ENCODE results near the gene ZNF737. TPM values are rescaled to one million over a fixed set of nuclear protein-coding genes. Genes with fewer than 3 reads are reported as not detected.

ZNF737 gene
- total and polyA plus RNA-seq, 2 of the 13 experiments (the other 11 are each of a cell fraction or from before 2014, with no cell fraction given), result 2.0 to 5.0 TPM

DNA sequence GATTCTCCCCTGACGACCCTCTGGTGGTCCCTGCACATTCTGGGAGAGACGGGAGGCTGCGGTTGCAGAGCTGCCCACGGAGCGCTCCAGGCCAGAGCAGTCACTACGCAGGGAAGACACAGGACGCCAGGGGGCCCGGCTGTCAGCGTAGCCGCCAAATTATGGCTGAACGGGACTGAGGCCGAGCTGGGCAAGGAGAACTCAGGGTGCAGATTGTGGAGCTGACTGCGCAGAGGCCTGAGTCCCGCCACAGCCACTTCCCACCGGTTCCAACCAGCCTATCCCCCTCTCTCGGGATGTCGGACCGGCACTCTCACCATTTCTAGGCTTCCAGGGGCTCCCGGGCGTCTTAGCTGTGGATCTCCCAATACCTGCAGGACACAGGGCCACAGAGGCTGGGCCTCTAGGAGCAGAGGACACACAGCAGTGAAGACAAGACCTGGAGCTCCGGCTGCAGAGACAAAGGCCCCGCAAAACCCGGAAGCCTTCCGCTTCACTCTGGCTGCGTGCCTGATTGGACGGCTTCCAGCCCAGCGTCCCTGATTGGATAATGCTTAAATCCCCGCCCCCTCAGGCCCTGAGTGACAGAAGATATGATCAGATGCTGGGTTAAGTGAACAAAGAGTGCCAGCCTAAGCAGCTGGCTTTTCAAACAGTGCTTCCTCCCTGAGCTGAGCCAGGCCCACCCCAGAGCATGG, at the start of gene ZNF737 (continued):
- TF ChIP-seq CHCHD3 (CRISPR knock-in tag; IDR thresholded peaks at IDR 0.05) (no peak), HNRNPL (IDR thresholded peaks at IDR 0.05; ENCODE audit: low read depth, low read length) (no peak), CBX1 (IDR thresholded peaks at IDR 0.05; ENCODE audit: low read depth) (no peak), TRAFD1 (CRISPR knock-in tag; IDR thresholded peaks at IDR 0.05; ENCODE audit: borderline replicate concordance) (no peak), WIZ (CRISPR knock-in tag; IDR thresholded peaks at IDR 0.05) (no peak), ZNF672 (CRISPR knock-in tag; IDR thresholded peaks at IDR 0.05) (no peak), ZNF781 (CRISPR knock-in tag; IDR thresholded peaks at IDR 0.05; ENCODE audit: borderline replicate concordance, not compliant biosample characterization) (no peak), ZNF891 (CRISPR knock-in tag; IDR thresholded peaks at IDR 0.05) (peak; percentile 73; the same call in 1 of the 2 replicates), CENPX (CRISPR knock-in tag; IDR thresholded peaks at IDR 0.05) (no peak), ZNF530 (CRISPR knock-in tag; IDR thresholded peaks at IDR 0.05; ENCODE audit: low read depth) (no peak; the same call in 1 of the 2 replicates), ZSCAN29 (CRISPR knock-in tag; conservative IDR thresholded peaks at IDR 0.05) (no peak), NFYC (CRISPR knock-in tag; IDR thresholded peaks at IDR 0.05) (peak; percentile 91), CCDC6 (CRISPR knock-in tag; IDR thresholded peaks at IDR 0.05) (no peak), YEATS2 (CRISPR knock-in tag; IDR thresholded peaks at IDR 0.05; ENCODE audit: borderline replicate concordance) (peak; percentile 42; the same call in 1 of the 2 replicates), ZKSCAN8 (CRISPR knock-in tag; IDR thresholded peaks at IDR 0.05; ENCODE audit: borderline replicate concordance) (no peak)
- TF ChIP-seq, protein P1, sequence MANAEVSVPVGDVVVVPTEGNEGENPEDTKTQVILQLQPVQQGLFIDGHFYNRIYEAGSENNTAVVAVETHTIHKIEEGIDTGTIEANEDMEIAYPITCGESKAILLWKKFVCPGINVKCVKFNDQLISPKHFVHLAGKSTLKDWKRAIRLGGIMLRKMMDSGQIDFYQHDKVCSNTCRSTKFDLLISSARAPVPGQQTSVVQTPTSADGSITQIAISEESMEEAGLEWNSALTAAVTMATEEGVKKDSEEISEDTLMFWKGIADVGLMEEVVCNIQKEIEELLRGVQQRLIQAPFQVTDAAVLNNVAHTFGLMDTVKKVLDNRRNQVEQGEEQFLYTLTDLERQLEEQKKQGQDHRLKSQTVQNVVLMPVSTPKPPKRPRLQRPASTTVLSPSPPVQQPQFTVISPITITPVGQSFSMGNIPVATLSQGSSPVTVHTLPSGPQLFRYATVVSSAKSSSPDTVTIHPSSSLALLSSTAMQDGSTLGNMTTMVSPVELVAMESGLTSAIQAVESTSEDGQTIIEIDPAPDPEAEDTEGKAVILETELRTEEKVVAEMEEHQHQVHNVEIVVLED (CRISPR knock-in tag; IDR thresholded peaks at IDR 0.05; ENCODE audit: borderline replicate concordance), result no peak
- TF ChIP-seq, protein P2, sequence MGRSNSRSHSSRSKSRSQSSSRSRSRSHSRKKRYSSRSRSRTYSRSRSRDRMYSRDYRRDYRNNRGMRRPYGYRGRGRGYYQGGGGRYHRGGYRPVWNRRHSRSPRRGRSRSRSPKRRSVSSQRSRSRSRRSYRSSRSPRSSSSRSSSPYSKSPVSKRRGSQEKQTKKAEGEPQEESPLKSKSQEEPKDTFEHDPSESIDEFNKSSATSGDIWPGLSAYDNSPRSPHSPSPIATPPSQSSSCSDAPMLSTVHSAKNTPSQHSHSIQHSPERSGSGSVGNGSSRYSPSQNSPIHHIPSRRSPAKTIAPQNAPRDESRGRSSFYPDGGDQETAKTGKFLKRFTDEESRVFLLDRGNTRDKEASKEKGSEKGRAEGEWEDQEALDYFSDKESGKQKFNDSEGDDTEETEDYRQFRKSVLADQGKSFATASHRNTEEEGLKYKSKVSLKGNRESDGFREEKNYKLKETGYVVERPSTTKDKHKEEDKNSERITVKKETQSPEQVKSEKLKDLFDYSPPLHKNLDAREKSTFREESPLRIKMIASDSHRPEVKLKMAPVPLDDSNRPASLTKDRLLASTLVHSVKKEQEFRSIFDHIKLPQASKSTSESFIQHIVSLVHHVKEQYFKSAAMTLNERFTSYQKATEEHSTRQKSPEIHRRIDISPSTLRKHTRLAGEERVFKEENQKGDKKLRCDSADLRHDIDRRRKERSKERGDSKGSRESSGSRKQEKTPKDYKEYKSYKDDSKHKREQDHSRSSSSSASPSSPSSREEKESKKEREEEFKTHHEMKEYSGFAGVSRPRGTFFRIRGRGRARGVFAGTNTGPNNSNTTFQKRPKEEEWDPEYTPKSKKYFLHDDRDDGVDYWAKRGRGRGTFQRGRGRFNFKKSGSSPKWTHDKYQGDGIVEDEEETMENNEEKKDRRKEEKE (IDR thresholded peaks at IDR 0.05), result no peak
- TF ChIP-seq, protein P3, sequence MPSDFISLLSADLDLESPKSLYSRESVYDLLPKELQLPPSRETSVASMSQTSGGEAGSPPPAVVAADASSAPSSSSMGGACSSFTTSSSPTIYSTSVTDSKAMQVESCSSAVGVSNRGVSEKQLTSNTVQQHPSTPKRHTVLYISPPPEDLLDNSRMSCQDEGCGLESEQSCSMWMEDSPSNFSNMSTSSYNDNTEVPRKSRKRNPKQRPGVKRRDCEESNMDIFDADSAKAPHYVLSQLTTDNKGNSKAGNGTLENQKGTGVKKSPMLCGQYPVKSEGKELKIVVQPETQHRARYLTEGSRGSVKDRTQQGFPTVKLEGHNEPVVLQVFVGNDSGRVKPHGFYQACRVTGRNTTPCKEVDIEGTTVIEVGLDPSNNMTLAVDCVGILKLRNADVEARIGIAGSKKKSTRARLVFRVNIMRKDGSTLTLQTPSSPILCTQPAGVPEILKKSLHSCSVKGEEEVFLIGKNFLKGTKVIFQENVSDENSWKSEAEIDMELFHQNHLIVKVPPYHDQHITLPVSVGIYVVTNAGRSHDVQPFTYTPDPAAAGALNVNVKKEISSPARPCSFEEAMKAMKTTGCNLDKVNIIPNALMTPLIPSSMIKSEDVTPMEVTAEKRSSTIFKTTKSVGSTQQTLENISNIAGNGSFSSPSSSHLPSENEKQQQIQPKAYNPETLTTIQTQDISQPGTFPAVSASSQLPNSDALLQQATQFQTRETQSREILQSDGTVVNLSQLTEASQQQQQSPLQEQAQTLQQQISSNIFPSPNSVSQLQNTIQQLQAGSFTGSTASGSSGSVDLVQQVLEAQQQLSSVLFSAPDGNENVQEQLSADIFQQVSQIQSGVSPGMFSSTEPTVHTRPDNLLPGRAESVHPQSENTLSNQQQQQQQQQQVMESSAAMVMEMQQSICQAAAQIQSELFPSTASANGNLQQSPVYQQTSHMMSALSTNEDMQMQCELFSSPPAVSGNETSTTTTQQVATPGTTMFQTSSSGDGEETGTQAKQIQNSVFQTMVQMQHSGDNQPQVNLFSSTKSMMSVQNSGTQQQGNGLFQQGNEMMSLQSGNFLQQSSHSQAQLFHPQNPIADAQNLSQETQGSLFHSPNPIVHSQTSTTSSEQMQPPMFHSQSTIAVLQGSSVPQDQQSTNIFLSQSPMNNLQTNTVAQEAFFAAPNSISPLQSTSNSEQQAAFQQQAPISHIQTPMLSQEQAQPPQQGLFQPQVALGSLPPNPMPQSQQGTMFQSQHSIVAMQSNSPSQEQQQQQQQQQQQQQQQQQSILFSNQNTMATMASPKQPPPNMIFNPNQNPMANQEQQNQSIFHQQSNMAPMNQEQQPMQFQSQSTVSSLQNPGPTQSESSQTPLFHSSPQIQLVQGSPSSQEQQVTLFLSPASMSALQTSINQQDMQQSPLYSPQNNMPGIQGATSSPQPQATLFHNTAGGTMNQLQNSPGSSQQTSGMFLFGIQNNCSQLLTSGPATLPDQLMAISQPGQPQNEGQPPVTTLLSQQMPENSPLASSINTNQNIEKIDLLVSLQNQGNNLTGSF (CRISPR knock-in tag; IDR thresholded peaks at IDR 0.05), result no peak

Data from HepG2 (cell line).